ENCODE measurements around the gene STARD7.

GRCh38 chr2:96241227-96241626 is 32.6 kb upstream of the STARD7 start:
- TF ChIP-seq CTCF (IDR thresholded peaks at IDR 0.05) = no peak
- TF ChIP-seq POLR2A (IDR thresholded peaks at IDR 0.05) = no peak
- TF ChIP-seq EP300 (IDR thresholded peaks at IDR 0.05) = no peak

All from tibial nerve (tissue), 4 donors.